GM18498 (cell line): Measurements from ENCODE around the gene FEM1C.

Experiments
- ATAC-seq: cut with Tn5 transposase; IDR thresholded peaks from one replicate; pipeline ENCODE4 v1.9.1; 2021; ENCODE audit warnings: mild to moderate bottlenecking, moderate library complexity; ENCODE audit not compliant: unreplicated experiment

The FEM1C gene

GRCh38 chr5:115544436-115545350 lies at the start of gene FEM1C:
Gene FEM1C, minus strand, starts transcription at chr5:115544775. Its CDS starts 1,282 bp downstream, at chr5:115543493.
- peak; percentile 97 for ATAC-seq

DNA sequence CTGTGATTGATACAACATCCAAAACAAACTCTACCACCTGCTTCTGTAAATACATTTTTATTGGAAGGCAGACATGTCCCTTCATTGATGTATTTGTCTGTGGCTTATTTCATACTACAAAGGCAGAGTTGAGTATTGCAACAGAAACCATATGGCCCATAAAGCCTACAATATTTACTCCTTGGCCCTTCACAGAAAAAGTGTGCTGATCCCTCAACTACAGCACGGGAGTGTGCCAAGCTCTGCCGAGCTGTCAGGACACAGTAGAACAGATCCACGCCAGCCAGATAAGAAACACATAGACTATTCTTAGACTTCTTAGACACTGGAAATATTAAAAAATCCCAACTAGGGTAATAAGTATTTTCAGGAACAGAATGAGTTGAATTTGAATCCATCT lies 44.5 kb upstream of the FEM1C start:
- ATAC-seq, result no peak

GRCh38 chr5:115588640-115589039 lies 44.1 kb upstream of the FEM1C start:
- no peak for ATAC-seq

- ATAC-seq, result no peak
Measured at GRCh38 chr5:115586525-115587146, 42.1 kb upstream of the FEM1C start.

GRCh38 chr5:115585265-115585664 lies 40.7 kb upstream of the FEM1C start:
- no peak for ATAC-seq

- ATAC-seq, result no peak
Measured at GRCh38 chr5:115584501-115584900, 39.9 kb upstream of the FEM1C start.

DNA sequence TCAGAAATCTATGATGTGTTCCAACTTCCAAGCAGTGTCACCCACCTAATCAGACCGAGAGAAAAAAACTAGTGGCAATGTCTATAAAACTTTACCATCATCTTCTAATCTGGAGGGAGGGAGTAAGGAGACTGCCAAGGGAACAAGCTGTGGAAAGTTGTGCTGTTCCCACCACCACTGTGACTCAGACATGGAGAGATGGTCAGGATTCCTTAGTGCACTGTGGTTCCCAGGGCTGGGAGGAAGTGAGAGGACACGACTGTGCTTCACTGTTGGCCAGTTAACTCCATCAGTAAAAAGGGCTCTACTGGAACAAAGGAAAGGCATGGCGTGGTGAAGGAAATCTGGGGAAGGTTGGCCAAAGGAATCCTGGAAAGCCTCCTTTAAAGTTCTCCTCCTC lies 38.9 kb upstream of the FEM1C start:
- no peak for ATAC-seq

DNA sequence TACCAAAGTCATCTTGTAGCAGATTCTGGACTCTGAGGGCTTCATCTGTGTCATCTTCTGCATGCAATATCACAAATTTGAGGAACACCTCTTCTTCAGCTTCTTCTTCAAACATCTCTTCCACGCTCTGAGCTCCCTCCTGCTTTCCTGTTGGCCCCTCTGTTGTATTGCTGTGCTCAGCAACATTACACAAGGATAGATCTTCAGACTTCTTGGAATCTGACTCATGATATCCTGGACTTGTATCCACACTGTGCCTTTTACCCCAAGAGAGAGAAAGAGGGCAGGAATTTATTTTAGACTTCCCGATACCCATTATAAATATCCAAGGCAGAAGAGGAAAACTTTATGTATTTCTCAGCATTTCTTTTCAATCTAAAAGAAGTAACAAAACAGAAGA lies 36.4 kb upstream of the FEM1C start:
- ATAC-seq, result no peak

- peak; percentile 61 for ATAC-seq
Measured at GRCh38 chr5:115579747-115580173, 35.2 kb upstream of the FEM1C start.

GRCh38 chr5:115579216-115579615 lies 34.6 kb upstream of the FEM1C start:
- no peak for ATAC-seq

DNA sequence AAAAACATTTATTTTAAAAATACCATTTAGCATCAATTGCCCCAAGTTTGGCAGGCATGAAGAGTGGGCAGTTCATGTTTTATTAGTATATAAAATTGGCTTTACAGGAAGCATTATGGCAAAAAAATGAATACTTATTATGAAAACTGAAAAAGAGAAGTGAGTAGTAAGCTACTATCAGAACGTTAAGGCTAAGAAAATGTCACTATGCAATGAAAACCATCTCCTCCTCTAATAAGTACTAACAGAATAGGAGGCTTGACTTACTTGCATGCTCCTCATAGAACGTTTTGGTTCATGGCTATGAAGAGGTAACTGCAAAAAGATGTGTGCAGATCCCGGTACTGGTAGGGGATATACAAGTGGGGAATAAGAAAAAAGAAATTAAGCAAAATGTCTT lies 34.1 kb upstream of the FEM1C start:
- peak; percentile 73 for ATAC-seq

GRCh38 chr5:115577741-115578140 lies 33.2 kb upstream of the FEM1C start:
- no peak for ATAC-seq

GRCh38 chr5:115577329-115577728 lies 32.8 kb upstream of the FEM1C start:
- no peak for ATAC-seq

DNA sequence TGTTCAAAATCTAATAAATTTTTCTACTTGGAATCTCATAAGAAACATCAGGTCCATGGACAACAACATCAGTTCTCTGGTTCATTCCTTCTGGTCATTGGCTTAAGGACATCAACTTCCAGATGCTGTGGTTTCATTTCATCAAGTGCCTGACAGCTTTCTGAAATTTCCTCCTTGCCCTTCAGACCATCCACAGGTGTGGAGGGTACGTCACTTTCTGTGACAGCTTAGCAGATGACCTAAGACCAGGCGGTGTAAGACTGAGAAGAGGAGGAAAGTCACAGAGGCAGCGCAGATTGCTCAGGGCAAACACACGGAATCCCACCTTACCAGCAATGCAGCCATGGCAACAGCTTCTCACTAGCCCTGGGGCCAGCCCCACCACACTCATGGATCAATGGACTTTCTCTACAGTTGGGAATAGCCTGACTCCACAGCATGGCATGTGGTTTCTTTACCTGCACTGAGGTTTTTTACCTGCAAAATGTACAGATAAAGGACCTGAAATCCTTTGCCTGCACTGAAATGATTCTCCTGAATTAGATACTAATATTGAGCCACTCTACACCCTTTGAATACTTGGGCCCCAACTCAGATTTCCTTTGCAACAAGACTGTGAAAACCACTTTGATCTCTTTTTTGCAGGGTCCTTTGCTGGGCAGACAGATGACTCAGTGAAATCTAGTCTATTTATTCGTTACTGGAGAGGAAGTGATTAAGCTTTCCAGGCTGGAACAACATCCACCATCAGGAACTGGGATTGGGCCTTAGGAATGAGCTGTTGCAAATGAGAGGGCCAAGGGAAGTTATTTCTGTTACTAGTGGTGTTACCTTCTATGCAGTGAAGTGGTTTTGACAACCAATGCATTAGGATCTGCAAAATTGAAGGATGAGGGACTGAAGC lies 30.8 kb upstream of the FEM1C start:
- no peak for ATAC-seq

DNA sequence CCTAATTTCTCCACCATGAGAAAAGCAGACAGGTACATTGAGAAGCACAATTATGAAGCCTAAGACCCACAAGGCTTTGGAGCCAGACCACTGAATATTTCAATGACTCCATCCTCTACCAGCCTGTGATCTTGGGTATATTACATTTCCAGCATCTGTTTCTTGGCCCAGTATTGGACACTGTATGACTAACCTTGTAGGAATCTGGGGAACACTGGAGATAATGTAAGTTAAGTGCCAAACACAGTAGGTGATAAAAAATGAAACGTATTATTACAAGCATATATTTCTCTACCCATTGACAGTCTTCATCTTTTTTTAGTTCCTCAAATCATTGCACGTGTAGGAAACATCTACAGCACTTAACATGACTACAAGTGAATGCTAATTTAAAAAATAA lies 28.6 kb upstream of the FEM1C start:
- no peak for ATAC-seq

GRCh38 chr5:115571441-115571878 lies 26.9 kb upstream of the FEM1C start:
- ATAC-seq, result no peak

- no peak for ATAC-seq
Measured at GRCh38 chr5:115568668-115569067, 24.1 kb upstream of the FEM1C start.

GRCh38 chr5:115565233-115565632 lies 20.7 kb upstream of the FEM1C start:
- no peak for ATAC-seq

DNA sequence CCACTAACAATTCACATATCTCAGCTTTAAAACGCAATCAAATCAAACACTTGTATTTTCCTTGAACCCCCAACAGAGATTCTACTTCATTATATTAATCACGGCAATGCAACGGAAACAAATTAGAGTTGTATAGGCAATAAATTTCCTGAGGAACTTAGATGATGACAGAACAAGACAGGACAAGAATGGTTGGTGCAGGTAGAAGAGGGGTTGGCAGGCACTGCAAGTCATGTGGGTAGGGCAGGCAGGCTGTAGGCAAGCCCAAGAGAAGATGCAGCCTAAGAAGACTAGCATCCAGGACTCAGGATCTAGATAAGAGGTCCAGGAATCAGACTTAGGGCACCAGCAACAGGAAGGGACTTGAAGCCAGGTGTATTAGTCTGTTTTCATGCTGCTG lies 16.6 kb upstream of the FEM1C start:
- ATAC-seq, result no peak

DNA sequence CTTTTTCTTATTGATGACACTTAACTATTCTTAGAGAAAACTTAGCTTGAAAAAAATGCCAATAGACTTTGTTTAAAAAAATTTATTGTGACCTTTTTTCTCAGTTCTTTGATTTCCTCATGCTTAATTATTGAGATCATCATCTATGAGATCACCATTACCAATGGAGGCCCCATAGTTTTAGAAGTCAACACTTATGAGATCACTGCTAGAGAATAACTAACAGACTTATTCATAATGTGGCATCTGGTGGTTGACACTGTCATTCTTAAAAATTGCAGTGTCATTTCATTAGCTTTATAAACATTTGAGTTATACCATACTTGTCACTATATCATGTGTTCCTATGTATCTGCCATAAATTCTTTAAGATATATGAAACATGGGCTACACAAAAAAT lies 14.9 kb upstream of the FEM1C start:
- ATAC-seq, result no peak

- no peak for ATAC-seq
Measured at GRCh38 chr5:115558388-115558956, 13.9 kb upstream of the FEM1C start.
